GM19397 (cell line): ENCODE results near the gene SPOPL.
A peak's percentile ranks its signal among the peaks of the same experiment; 100 is the strongest.
"Not testable (repeated sequence)": the region's sequence is repeated elsewhere in the genome, so short reads cannot be mapped to it uniquely, and the experiment has no call there.

ENCODE experiments used
- ATAC-seq: cut with Tn5 transposase; IDR thresholded peaks from one replicate; pipeline ENCODE4 v1.9.1; 2021; ENCODE audit warnings: mild to moderate bottlenecking, moderate library complexity; ENCODE audit not compliant: unreplicated experiment

Gene SPOPL

DNA sequence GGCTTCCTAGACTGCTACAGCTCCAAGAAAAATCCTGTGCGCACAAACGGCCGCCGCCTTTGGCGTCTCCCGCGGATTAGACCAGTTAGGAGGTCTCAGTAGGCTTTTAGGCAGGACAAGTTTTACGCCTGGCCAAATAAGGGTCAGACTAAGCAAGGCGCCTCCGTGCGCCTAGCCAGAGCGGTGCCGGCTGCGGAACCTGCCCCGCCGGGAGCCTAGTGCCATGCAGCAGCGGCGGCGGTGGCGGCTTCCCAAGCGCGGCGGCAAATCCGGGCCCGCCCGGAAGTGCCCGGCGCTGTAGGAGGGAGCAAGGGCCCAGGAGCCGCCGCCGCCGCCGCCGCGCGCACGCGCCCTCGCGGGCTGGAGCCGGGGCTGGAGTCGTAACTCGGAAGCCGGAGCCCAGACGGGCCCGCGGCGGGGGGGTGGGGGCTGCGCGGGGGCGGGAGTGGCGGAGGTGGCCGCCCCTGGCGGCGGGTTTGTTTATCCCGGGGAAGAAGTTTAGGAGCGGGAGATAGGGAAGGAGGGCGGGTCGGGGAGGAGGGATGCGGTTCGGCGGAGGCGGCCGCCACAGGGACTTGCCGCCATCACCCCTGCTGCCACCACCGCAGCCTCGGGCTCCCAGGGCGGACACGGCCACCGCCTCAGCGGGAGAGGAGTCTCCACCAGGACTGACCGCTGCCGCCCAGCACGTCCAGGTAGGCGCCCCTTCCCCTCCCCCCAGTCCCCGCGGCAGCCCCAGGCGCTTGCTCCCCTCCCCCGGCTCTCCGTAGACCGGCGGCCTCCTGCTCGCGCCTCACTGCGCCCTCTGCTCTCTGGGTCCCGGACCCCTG, at the start of gene SPOPL:
Gene SPOPL (plus strand): TSS at position 346 of the 830 bp plus-strand sequence. CDS start 48,447 bp downstream, outside the sequence.
- ATAC-seq: peak; percentile 85

DNA sequence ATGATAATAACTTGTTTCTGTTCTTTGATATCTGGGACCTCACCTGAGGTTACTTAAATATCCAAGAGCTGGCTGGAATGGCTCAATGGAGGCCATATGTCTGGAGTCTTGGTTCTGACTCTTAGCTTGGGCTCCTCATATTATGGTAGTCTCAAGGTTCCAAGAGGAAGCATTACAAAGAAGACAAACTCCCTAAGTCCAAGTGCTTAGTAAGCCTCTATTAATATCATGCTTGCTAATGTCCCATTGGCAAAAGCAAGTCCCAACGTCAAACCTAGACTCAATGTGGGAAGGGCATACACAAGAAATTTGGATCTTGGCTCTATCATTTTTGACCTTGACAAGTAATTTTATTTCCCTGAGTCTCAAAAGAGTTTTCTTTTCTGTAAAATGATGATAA, 49.2 kb upstream of the SPOPL start:
- no peak for ATAC-seq

DNA sequence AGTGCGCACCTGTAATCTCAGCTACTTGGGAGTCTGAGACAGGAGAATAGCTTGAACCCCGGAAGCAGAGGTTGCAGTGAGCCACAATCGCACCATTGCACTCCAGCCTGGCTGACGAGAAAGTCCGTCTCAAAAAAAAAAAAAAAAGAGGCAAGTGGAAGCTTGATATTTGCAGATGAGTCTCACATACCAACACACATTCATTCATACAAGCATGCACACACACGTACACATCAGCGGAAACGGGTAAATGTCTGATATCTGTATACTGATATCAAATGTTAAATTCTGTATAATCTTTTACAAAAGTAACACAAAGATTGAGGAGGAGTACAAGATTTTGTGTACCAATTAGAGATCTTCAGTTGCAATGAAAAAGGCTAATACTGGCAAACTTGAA, 47.8 kb upstream of the SPOPL start:
- ATAC-seq: no peak

DNA sequence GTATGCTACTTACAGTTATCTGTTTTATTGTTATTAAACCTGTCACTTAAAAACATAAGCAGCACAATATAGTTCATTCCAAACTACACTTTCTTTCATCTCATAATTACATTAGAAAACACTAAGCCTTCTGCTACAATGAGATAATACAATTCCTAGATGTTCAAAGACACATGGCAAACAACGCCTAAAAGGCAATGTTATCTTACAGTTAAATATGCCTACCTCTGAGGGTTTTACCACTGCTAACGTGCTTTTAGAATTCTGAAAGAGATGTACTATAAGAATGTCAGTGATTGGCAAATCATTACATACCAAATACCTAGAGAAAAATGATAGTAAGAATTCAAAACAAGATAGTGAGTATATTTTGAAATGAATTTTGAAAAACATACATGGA, 46.8 kb upstream of the SPOPL start:
- no peak for ATAC-seq

DNA sequence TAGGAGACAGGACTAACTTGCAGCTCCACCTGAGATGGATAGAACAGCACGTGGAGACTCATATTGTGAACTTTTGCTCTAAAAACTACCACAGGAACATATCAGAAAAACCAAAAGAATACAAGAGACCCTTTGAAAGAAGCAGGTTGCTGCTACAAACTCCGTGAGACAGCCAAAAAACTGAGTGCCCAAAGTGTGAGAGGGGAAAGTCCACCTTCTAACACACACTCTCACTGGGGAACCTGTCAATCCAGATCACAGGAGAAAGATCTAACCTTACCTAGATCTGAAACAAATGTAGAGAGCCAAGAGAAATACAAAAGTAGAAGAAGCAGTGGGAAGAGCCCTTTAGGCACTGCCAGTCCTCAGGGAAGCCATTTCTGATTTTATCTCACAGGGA, 46.3 kb upstream of the SPOPL start:
- no peak for ATAC-seq

DNA sequence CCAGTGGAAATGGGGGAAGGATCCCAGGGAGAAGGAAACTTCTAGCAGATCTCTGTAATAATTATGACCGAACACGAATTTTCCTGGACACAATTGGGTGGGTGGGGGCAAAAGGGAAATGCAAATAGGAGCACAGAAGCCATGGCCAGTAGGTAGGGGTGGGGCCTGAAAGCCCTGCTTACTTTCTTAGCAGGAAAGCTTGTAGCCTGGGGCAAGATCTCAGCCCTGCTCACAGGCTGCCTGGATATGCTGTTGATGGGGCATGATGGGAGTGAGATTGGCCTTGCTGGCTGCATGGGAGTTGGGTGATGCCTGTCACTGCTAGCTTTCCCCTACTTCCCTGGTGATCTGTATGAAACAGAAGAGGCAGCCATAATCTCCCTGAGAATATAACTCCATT, 45.9 kb upstream of the SPOPL start:
- no peak for ATAC-seq

DNA sequence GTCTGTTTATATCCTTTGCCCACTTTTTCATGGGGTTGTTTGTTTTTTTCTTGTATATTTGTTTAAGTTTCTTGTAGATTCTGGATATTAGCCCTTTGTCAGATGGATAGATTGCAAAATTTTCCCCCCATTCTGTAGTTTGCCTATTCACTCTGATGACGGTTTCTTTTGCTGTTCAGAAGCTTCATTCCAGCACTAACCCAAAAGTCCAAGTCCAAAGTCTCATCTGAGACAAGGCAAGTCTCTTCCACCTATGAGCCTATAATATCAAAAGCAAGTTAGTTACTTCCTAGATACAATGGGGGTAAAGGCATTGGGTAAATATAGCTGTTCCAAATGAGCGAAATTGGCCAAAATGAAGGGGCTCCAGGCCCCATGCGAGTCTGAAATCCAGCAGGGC, 38.9 kb upstream of the SPOPL start:
- ATAC-seq: not testable (repeated sequence)

DNA sequence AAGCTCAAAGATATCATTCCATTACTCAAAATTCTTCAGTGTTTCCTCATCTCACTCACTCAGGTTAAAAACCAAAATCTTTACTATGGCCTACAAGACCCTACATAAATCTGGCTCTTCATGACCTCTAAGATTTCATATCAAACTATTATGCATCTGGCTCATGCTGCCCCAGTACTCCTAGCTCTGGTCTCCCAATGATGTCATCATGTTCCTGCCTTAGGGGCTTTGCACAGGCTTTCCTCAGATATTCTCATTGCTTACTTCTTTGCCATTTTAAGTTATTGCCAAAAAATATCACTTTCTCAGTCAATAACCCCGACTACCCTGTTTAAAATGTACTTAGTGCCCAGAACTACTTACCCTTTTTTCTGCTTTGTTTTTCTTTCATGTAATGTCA, 33.0 kb upstream of the SPOPL start:
- no peak for ATAC-seq

DNA sequence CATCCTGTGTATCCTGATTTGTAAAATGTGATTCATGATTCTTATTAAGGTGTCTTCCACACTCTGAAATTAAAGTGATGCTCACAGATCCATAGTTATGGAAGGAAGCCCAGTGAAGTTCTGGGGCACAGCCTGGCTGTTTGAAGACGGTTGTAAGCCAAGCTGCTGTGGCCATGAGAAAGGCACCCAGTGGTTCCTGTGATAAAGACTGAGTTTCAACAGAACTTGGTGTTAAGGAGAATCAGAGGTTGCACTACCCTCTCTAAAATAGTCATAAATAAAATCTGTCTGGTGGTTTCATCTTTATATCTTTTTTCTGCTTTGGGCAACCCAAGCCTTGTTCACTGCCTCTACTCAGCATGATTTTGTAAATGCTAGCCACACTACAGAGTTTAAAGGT, 32.2 kb upstream of the SPOPL start:
- ATAC-seq: no peak

DNA sequence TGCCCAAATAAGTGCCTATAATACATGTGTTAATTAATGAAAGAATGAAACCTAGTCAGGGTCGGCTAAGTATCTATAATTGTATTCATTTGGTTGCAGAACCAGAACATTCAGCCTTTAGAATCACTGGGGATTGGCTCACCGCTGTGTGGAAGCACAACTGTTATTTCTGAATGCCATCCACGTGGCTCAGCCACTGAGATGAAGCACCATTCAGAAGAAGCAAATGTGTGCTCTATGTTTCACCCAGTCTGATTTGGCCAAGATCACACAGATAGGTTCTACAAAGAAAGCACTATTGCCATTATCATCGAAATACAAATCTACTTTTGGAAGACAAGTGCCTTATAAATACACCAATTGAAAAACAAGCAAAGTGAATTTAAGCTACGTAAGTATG, 30.6 kb upstream of the SPOPL start:
- ATAC-seq: no peak

DNA sequence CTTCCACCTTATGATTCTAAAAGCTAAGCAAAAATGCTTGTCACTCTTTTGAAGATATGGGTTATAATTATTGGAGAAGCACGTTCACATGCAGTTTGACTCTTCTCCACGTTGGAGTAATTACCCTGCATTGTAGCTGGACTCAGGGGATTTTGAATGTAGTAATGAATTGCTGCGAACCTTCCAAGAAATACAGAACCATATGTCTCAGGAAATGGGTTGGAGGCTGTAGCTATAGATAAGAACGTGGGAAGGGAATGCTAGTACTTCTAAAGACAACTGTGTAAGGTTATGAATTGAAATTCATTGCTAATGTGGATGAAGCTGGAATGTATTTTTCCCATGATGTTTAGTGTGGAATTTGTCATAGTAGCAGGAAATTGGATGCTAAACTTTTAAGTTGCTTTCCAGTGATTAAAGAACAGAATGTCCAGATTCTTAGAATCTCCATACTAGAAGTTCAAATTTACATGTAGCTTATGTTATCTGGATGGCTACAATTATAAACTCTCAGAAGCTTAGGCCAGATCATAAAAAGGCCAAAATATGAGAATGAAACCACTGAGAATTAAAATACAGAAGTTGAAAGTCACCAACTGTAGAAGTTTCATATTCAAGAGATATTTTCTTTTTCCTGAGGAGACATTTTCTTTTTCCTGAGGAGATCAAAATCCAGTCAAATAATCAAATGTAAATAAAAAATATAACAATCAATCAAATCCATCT, 27.3 kb upstream of the SPOPL start:
- ATAC-seq: no peak

DNA sequence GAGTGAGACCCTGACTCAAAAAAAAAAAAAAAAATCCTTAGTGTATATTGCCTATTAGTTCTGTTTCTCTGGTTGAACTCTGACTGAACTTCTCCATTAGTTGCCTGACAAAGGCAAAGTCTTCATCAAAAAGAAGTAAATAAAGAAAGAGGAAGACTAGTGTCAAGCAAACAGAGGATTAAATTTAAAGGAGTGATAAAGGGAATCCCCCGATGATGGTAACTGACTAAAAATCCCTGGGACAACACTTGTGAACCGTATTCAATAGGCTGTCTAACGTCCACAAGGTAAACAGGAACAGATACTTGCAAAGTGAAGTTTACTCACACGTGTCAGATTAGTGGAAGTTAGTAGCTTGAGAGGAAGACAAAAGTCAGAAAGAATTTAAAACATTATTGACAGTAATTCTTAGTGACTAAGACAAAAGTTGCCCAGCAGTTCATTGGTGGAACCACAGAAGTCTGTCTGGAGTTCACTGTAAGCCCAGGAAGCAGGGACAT, 26.2 kb upstream of the SPOPL start:
- peak; percentile 89 for ATAC-seq

DNA sequence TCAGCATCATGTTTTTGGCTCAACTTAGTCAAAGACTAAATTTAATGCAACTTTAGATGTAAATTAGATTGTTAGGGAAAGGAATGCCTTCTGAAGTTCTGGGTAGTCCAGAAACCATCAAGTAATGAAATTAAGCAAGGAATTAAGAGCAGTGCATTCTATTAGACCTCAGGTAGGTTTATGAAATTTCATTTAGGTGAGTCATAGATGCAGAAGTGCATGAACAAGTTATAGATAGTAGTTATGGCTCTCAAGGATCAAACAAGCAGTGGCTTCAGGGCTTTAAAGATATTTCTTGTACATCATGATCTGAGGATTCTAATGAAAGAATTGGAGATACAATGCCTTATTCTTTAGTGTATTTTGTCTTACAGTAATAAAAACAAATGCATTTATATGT, 25.4 kb upstream of the SPOPL start:
- no peak for ATAC-seq

DNA sequence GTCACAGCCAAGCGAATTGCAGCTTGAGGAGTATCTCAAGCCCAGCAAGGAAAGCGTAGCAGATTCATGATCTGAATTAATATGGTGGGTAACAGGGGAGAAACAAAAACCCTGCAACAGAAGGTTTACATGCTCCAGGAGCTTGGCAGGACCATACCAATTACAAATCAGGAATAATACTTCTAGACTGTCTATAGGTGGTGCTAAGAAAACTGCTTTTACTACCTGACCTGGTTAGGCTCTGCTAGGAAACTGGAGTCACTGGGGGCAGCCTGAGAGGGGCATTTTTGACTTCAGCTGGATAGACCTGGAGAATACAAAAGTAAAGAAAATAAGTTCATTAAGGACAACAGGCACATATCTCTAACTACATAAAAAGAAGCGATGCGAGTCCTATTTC, 24.6 kb upstream of the SPOPL start:
- ATAC-seq: no peak

DNA sequence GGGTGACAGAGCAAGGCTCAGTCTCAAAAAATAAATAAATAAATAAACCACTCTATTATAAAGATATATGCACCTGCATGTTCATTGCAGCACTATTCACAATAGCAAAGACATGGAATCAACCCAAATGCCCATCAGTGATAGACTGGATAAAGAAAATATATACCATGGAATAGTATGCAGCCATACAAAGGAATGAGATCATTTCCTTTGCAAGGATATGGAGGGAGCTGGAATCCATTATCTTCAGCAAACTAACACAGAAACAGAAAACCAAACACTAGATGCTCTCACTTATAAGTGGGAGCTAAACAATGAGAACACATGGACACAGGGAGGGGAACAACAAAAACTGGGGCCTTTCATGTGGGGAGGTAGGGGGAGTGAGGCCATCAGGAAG, 18.8 kb upstream of the SPOPL start:
- ATAC-seq: not testable (repeated sequence)

DNA sequence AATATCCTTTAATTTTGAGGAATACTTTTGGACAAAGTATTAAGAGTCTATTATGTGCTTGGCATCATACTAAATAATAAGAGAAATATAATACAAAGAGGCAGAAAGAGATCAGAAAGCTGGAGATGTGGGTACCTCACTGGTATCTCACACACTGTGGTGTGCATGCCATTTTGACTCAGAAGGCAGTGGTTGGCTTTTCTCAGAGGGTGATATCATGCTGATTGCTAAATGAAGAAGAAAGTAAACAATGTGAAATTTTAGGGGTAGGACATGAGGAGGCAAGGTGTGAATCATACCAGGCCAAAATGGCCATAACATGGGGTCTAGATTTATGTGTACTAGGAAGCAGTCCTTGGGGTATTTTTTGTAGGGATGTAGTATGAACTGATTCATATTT, 16.6 kb upstream of the SPOPL start:
- ATAC-seq: no peak

DNA sequence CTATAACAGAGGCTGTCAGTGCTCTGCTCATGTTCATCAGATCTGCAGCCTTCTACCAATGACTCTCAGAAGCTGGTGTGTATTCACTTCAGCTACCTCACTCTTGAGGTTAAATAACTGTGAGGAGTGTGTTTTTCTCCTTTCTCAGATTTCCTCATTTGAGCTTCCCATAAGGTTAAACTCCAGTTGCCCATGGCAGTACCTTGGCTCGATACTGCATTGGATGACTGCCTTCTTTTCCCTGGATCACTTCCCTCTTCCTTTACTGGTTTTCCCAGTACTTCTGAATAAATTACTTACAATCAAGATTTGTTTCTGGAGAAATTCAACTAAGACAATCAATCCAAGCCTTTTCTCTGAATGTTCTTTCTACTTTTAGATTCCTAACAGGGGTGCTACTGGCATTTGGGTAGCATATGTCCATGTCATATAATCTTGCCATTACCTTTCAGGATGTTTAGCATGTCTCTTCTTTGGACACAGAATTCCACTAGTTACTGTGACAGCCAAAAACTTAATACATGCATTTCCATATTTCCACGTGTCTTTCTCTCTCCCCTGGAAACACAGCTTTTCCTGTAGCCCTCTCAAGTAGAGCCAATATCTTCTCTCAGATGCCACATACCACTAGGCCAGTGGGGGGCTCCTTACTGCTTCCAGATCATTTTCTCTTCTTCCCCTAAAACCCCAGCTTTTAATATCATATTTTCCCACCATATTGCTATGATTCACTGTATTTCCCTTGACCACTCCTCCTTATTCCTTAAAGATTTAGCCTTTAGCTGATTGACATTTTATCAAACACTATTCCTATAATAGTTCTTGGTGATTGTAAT, 15.0 kb upstream of the SPOPL start:
- ATAC-seq: no peak

DNA sequence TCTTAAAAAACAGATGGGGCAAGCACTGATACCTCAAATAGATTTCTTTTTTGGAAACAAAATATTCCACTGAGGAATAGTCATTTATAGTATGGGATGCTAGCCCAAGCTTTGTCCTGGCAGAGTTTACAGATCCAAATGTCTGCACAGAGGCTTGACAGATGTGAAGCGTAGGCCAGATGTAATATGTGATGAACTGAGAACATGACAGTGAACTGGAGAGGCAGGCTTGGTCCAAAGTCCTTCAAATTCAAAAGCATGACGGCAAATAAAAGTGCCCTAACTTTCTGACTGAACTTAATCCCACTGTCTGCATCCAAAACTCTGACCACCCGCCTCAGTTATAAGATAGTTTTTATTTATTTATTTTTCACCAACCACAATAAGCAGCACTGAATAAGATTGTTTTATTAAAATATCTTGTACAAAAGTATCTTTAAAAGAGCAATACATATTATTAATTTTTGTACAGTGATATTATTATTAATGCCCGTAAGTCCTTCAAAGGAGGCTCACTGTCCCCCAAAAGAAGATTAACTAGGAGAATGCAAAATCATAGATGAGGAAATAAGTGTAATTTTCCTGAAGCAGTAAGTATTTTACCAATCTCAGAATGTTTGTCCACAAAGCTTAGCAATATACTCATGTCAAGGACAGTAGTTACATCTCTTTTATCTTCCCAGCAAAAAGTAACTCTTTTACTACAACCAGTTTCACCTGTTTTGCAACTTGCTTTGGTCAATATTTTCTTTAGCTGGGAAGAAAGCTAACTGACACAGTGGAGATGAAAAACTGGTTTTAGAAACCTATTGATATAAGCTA, 10.7 kb upstream of the SPOPL start:
- ATAC-seq: no peak

DNA sequence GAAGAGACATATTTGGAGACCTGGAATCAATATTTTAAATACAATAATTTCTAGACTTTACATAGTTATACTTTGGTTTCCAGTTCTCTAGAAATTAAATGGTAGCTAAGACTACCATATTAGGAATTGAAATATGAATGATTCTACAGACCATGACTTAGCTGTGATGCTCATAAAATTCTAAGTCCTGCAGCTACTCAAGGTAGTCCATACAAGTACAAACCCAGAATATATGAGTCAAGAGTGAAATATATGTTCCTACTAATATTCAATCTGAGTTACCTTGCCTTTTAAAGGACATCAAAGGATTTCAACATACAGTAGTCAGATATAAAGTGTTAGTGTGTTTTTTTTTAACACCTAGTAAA, 10.1 kb upstream of the SPOPL start:
- ATAC-seq: no peak

DNA sequence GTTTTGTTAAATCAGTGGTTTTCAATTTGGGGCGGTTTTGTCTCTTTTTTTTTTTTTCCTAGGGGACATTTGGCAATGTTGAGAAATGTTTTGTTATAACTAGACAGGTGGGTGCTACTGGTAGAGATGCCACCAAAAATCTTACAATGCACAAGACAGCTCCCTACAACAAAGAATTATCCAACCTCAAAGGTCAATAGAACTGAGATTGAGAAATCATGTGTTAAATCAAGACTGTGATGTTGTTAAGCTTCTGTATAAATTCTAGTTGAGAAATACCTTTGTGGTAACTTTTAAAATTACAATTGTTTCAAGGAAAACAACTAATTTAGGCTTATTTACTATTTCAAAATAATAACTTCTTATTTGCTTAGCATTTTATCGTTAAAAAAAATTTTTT, 9.4 kb upstream of the SPOPL start:
- no peak for ATAC-seq

DNA sequence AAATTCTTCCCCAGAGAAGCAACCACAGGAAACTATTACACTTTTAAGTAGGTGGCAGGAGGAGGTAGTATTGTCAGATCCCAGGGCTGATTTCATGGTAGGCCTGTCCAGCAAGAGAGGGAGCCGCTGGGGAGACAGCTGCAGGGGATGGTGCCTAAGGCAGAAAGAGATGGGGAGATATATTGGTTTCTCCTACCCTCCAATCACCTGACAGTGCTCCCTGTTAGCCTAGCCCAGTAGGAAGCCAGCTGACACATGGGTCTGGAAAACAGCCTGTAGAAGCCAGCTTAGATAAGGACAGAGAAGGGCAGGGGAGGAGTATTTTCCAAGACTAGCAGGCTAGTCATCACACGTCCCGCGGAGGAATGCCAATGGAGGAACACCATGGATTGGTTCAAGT, 8.2 kb upstream of the SPOPL start:
- ATAC-seq: no peak
